Breast epithelium (tissue), 3 donors: ENCODE measurements around the gene BCAR1.

Experiments
- CTCF ChIP-seq, 3 donors: fragments of 450-650 bp; IDR thresholded peaks; one replicate each; pipeline ENCODE4 v1.5.1; 2016 to 2017; ENCODE audit warnings: antibody characterized with exemption in 3 of 3, mild to moderate bottlenecking in 3 of 3, moderate library complexity in 3 of 3
- POLR2A ChIP-seq: fragments of 450-650 bp; IDR thresholded peaks from one replicate; pipeline ENCODE4 v1.6.1; 2016; ENCODE audit warnings: antibody characterized with exemption, mild to moderate bottlenecking, moderate library complexity

- TF ChIP-seq POLR2A (no peak), CTCF (IDR thresholded peaks at IDR 0.05) (no peak)
Measured at GRCh38 chr16:75272097-75272551, 20.7 kb upstream of the BCAR1 start.
